ENCODE results near the gene CLDN24.

DNA sequence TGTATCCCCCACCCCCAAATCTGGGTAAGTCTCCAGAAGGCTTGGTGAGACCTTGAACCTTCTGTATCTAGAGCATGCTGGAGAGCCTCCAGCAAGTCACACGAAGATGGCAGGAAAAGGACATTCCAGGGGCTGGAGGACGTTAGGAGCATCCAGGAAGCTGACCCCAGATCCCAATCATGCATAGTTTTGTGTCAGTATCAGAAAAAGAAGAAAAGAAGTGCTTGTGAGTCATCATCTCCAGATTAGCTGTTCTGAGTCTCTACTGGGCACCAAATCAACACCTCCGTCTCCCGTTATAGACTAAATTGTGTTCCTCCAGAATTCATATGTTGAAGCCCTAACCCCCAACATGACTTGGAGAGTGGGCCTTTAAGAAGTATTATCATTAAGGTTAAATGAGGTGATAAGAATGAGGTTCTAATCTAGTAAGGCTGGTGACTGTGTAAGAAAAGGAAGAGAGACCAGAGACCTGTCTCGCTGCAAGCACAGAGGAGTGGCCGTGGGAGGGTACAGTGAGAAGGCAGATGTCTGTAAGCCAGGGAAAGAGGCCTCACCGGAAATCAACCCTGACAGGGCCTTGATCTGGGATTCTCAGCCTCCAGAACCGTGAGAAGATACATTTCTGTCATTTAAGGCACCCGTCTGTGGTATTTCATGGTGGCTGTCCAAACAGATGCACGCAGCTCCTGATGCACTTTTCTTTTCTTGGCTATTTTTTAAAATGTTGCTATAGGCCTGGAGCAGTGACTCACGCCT lies 38.1 kb upstream of the CLDN24 start:
- TF ChIP-seq CTCF (IDR thresholded peaks at IDR 0.05) (no peak), POLR2A (IDR thresholded peaks at IDR 0.05) (no peak)

All from testis (tissue), 2 donors.